Neuron (in vitro differentiated cells): ENCODE measurements around the gene KDM4B.

Experiments
- H2AFZ ChIP-seq: one replicate; pipeline ENCODE4 v1.6.1; 2013; ENCODE audit warnings: low read depth, mild to moderate bottlenecking, inconsistent platforms, low read length, moderate library complexity
- H3K27me3 ChIP-seq: one replicate; pipeline ENCODE4 v1.6.1; 2013; ENCODE audit warnings: low read length; ENCODE audit not compliant: insufficient read depth
- H3K36me3 ChIP-seq: one replicate; pipeline ENCODE4 v1.6.1; 2013; ENCODE audit warnings: low read length; ENCODE audit not compliant: insufficient read depth
- H3K4me1 ChIP-seq: one replicate; pipeline ENCODE4 v1.6.1; 2013; ENCODE audit warnings: low read length; ENCODE audit not compliant: insufficient read depth
- H3K4me3 ChIP-seq: 2 replicates; pipeline ENCODE4 v1.5.1; 2013; ENCODE audit warnings: mild to moderate bottlenecking, low read length, moderate library complexity
- H3K9me3 ChIP-seq: one replicate; pipeline ENCODE4 v1.6.1; 2013; ENCODE audit warnings: low read length

The KDM4B gene

DNA sequence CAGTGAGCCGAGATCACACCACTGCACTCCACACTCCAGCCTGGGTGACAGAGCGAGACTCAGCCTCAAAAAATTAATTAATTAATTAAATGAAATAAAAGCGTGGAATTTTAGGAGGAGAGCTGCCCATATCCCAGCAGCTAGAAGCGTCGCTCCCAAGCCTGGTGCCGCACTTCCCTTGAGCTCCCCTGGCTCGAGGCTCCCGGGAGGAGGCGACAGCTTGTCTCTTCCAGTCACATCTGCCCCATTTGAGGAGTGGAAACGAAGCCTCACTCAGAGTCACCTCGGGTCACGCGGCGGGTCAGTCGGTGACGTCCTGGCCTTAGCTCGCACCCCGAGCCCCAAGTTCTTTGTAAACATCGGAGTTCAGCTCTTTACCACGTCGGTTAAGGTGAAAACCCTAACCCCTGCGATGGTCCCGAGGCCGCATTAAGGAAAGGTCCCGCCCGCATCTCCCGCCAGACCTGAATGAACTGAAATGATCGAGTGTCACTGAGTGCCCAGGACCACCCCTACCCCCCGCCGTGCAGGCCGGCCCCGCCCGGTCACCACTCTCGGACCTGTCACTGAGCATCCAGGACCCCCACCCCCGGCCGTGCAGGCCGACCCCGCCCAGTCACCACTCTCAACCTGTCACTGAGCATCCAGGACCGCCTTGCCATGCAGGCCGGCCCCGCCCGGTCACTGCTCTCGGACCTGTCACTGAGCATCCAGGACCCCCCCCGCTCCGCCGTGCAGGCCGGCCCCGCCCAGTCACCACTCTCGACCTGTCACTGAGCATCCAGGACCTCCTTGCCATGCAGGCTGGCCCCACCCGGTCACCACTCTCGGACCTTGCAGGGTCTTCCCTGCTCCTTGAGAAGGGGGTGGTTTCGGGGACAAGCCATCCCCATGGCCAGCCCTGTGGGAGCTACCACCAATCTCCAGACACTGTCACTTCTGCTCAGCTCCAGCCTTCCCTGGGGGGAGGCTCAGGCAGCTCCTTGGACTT is 176.9 kb downstream of the KDM4B start:
- Histone ChIP-seq H3K9me3 (no peaks in the 10 kb centered on the region), H3K36me3 (peaks cover 54% of the 10 kb centered on the region), H2AFZ (no peak overlapping the region)

DNA sequence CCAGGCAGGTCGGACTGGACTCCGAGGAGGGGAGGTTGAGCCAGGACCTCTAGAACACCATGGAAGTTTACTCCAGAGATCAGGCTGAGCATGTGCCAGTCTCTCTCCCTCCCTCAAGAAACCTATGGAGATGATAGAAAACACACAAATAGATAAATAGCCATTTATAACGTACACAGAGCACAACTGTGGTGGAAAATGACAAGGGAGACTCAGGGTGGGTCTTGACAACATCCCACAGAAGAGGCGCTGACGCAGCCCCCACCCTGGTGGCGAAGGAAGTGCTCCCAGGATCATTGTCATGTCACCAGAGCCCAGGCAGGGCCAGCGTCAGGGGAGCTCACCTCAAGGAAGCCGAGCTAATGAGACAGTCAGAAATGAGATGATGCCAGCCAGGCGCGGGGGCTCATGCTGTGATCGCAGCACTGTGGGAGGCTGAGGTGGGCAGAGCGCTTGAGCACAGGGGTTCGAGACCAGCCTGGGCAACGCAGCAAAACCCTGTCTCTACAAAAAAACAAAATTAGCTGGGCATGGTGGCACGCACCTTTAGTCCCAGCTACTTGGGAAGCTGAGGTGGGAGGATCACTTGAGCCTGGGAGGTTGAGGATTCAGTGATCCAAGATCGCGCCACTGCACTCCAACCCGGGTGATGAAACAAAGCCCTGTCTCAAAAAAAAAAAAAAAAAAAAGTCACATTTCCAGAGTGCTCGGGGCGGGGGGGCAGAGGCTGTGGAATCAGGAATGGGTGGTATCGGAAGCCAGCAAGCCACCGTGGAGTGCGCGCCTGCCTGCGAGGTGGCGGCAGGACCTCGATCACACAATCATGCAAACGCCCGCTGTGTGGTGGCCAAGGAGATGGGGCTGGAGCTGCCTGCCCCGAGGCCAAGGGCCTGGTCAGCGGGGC is 178.4 kb downstream of the KDM4B start:
- Histone ChIP-seq H3K36me3 (peaks cover 48% of the 10 kb centered on the region), H3K27me3 (no peaks in the 10 kb centered on the region), H3K4me3 (no peak overlapping the region)

More for the DNA sequence above, 176.9 kb downstream of the KDM4B start:
- H3K4me1 ChIP-seq, result no peaks in the 10 kb centered on the region
- H3K4me3 ChIP-seq, result no peak overlapping the region
- H3K27me3 ChIP-seq, result no peaks in the 10 kb centered on the region

DNA sequence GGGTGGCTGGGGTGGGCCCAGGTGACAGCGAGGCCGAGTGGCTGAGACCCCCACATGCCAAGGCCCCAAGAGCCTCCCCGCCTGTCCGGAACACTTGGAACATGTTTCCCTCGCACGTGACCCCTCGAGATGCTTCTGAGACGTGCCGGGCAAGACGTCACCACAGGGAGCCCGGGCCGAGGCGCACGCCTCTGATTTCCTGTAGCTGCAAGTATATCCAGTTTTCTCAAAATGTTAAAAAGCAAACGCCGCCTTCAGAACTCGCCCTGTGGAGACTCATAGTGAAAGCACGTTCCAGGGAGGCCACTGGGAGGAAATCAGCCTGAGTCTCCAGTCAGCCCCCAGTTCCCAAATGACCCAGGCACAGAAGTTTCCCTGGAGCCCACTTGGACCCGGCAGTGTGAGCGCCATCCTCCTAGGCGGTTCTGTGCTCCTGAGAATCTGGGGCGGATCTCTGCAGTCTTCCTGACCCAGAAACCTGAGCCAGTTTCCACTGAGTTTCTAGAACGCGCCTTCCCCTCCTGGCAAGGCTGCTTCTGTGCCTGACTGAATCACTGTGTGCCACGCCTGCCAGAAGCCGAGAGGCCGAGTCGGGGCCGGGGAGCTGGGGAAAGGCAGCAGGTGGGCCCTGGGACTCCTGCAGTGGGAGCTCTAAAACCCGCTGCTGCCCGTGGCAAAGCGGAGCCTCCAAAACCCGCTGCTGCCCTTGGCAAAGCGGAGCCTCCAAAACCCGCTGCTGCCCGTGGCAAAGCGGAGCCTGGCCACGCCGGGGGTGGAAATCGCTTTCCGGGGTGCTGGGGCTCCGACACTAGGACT is 179.3 kb downstream of the KDM4B start:
- H3K4me1 ChIP-seq, result no peaks in the 10 kb centered on the region
- peaks cover 44% of the 10 kb centered on the region for H3K36me3 ChIP-seq
- no peak overlapping the region for H3K4me3 ChIP-seq
- no peak overlapping the region for H2AFZ ChIP-seq
- H3K27me3 ChIP-seq, result no peaks in the 10 kb centered on the region
- no peaks in the 10 kb centered on the region for H3K9me3 ChIP-seq

More for the DNA sequence above, 178.4 kb downstream of the KDM4B start:
- H3K4me1 ChIP-seq, result no peaks in the 10 kb centered on the region
- no peaks in the 10 kb centered on the region for H3K9me3 ChIP-seq
- no peak overlapping the region for H2AFZ ChIP-seq

GRCh38 chr19:5148794-5149190 is 179.9 kb downstream of the KDM4B start:
- Histone ChIP-seq H3K9me3 (no peaks in the 10 kb centered on the region), H3K4me1 (no peaks in the 10 kb centered on the region), H2AFZ (no peak overlapping the region), H3K4me3 (no peak overlapping the region), H3K36me3 (peaks cover 39% of the 10 kb centered on the region), H3K27me3 (no peaks in the 10 kb centered on the region)

DNA sequence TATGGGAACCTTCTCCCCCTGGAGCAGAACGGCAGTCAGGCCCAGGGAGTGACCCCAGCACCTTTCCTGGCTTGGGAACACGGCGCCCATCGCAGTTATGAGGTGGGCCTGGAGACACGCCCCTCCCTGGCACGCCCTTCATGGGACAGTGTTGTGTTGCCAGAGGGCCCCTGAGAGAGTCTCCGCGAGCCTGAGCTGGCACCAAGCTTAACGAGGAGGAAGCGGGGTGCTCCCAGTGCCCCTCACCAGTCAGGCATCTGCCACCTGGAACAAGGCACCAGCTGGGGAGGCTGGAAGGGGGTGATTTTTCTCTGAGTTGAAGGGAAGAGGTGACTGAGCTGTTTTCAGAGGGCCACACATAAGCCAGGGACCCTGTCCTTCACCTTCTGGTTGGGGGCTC is 180.6 kb downstream of the KDM4B start:
- no peak overlapping the region for H3K4me3 ChIP-seq
- H3K27me3 ChIP-seq, result no peaks in the 10 kb centered on the region
- H3K36me3 ChIP-seq, result peaks cover 34% of the 10 kb centered on the region
- H2AFZ ChIP-seq, result no peak overlapping the region
- H3K4me1 ChIP-seq, result no peaks in the 10 kb centered on the region
- no peaks in the 10 kb centered on the region for H3K9me3 ChIP-seq

GRCh38 chr19:5149932-5150901 is 181.3 kb downstream of the KDM4B start:
- Histone ChIP-seq H3K4me1 (no peaks in the 10 kb centered on the region), H3K36me3 (peaks cover 27% of the 10 kb centered on the region), H3K27me3 (no peaks in the 10 kb centered on the region), H2AFZ (no peak overlapping the region), H3K4me3 (no peak overlapping the region), H3K9me3 (no peaks in the 10 kb centered on the region)

DNA sequence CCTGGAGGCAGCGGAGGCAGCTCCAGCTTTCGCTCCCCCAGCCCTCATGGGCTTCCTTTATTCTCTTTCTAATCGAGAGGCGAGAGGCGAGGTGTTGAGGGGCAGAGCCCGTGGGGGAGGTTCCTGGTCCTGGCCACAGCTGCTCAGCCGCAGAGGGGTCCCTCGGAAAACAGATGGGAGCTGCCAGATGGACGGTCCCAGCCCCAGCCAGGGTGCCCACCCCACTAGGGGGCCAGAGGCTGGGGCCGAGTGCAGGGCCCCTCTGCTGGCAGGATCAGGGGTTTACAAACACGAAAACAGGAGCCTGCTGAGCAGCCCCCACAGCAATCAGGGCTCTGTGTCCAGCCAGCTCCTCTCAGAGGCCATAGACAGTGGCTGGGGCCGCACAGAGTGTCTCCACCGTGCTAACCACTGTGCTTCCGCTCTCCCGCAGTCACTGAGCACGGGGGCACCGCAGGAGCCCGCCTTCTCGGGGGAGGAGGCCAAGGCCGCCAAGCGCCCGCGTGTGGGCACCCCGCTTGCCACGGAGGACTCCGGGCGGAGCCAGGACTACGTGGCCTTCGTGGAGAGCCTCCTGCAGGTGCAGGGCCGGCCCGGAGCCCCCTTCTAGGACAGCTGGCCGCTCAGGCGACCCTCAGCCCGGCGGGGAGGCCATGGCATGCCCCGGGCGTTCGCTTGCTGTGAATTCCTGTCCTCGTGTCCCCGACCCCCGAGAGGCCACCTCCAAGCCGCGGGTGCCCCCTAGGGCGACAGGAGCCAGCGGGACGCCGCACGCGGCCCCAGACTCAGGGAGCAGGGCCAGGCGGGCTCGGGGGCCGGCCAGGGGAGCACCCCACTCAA is 182.2 kb downstream of the KDM4B start:
- no peaks in the 10 kb centered on the region for H3K4me1 ChIP-seq
- no peaks in the 10 kb centered on the region for H3K9me3 ChIP-seq
- H3K4me3 ChIP-seq, result no peak overlapping the region
- H3K27me3 ChIP-seq, result no peaks in the 10 kb centered on the region
- H2AFZ ChIP-seq, result no peak overlapping the region
- H3K36me3 ChIP-seq, result peaks cover 22% of the 10 kb centered on the region

- Histone ChIP-seq H3K4me1 (no peaks in the 10 kb centered on the region), H2AFZ (no peak overlapping the region), H3K4me3 (no peak overlapping the region), H3K36me3 (peaks cover 18% of the 10 kb centered on the region), H3K9me3 (peaks cover 3% of the 10 kb centered on the region), H3K27me3 (no peaks in the 10 kb centered on the region)
These were observed 183.3 kb downstream of the KDM4B start for GRCh38 chr19:5152013-5152763.

- H3K27me3 ChIP-seq, result no peaks in the 10 kb centered on the region
- no peak overlapping the region for H3K4me3 ChIP-seq
- no peaks in the 10 kb centered on the region for H3K4me1 ChIP-seq
- H2AFZ ChIP-seq, result no peak overlapping the region
- peaks cover 7% of the 10 kb centered on the region for H3K9me3 ChIP-seq
- peaks cover 15% of the 10 kb centered on the region for H3K36me3 ChIP-seq
These were observed 184.0 kb downstream of the KDM4B start for GRCh38 chr19:5152767-5153532.

DNA sequence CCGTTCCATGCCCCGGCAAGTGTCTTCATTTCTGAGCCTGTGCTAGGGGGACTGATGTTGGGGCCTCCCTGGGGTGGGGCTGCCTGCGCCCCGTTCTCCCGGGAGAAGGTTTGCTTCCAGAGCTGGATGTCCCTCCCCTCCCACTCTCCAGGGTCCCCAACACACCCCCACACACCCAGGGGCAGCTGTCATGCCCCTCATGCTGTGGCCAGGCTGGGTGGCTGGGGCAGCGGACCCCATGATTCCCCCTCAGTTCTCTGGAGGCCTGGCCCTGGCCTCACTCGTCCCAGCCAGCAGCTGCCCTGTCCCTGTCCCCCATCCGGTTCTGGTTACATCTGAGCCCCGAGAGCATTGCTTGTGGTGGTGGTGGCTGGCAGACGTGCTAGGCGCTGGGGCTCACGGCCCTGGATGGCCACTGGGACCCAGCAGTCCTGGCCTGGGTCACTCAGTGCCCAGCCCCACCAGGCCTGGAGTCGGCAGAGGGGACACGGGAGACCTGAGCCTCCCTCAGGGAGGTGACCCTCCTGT is 184.8 kb downstream of the KDM4B start:
- Histone ChIP-seq H3K4me3 (no peak overlapping the region), H3K27me3 (no peaks in the 10 kb centered on the region), H3K9me3 (peaks cover 8% of the 10 kb centered on the region), H3K4me1 (no peaks in the 10 kb centered on the region), H2AFZ (no peak overlapping the region), H3K36me3 (peaks cover 12% of the 10 kb centered on the region)
